ENCODE results near the gene LYPD4.
A peak's percentile ranks its signal among the peaks of the same experiment; 100 is the strongest.
"Not testable (repeated sequence)": the region's sequence is repeated elsewhere in the genome, so short reads cannot be mapped to it uniquely, and the experiment has no call there.

LYPD4 gene

GRCh38 chr19:41799444-41800000, 45.0 kb downstream of the LYPD4 start:
- no peak for DNase-seq (ENCODE audit: low read depth)

DNA sequence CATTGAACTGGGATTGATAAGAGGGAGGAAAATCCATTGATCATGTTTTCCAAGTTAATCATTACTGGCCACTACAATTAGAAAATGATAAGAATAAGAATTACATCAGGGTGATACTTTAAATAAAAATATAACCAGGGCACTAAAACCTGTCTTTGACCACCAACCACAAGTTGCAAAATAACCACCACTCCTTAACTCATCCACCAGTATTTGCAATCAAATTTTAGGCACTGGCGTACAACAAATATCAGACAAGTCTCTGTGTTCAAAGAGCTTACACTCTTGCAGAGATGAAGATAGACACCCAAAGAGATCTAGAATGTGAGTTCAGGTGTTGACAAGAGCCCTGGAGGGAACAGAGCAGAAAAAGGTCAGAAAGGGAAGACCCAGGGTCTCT, 47.6 kb downstream of the LYPD4 start:
- DNase-seq (ENCODE audit: low read depth), result no peak

GRCh38 chr19:41796362-41796761, 48.1 kb downstream of the LYPD4 start, which contains the start of gene CEACAM3:
Gene CEACAM3 (plus strand): TSS chr19:41796587. CDS start chr19:41796678, 91 bp downstream.
- DNase-seq (ENCODE audit: low read depth), result no peak

DNA sequence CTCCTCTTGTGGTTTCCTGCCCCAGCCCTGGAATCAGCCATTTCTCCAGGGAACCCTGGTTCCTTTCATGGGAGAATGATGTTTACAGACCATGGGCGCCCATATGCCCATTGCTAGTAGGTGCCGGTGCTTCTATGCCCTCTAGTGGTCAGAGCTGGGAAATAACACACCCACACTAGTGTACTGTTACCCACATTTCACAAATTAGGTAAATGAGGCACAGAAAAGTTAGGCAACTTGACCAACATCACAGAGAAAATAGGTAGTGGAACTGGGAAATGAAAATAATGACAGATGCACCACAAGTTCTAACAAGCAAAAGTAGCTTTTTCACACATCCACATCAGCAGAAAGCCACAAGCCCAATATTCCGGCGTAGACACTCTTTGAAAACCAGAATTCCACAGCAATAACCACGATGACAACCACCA, 49.4 kb downstream of the LYPD4 start:
- DNase-seq (ENCODE audit: low read depth), result no peak

GRCh38 chr19:41793414-41793727, 51.1 kb downstream of the LYPD4 start:
- DNase-seq (ENCODE audit: low read depth), result no peak

GRCh38 chr19:41792513-41793413, 51.7 kb downstream of the LYPD4 start:
- peak; percentile 40 for DNase-seq (ENCODE audit: low read depth)

DNA sequence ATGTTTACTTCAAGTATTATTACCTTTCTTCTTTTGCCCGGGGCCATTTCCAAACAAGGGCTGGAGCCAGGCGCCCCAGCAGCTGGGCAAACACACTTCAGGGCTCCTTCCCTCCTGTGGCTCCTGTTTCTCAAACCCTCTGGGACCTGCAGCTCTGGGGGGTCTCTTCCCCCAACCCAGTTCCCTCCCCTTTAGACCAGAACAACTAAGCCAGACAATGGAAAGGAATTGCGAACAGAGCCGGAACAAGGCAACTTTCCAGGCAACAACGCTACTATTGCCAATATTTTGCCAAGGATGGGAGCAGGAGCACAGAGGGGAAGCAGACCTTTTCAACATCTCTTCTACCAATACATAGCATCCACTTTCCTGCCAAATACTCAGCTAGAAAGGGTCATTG, 55.4 kb downstream of the LYPD4 start:
- not testable (repeated sequence) for DNase-seq (ENCODE audit: low read depth)

DNA sequence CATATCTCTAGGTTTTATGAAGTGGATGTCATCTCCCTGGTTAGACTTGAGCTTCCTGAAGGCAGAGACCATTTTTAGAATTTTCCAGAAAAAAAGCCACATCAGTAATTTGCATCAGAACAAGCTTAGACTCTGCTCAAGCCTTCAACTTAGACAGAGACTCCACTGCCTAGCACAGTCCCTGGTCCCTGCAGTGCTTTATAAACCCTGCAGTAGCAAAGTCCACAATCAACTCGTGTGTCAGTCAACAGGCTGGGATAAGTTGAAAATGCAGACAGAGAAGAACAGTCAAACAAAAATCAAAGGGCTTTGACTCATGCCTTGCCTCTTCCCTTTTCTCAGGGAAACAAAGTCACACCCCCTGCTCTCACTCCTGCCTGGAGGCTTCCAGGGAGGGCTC, 56.0 kb downstream of the LYPD4 start:
- not testable (repeated sequence) for DNase-seq (ENCODE audit: low read depth)
